HepG2 (cell line): ENCODE results near the gene MTIF2. TPM values are rescaled to one million over a fixed set of nuclear protein-coding genes. Genes with fewer than 3 reads are reported as not detected.

Source experiments
- BRD4 ChIP-seq: sonication (generic); formaldehyde crosslinking; IDR thresholded peaks from 2 replicates; pipeline ENCODE4 v1.4.0; 2020; ENCODE audit warnings: missing genetic modification reagents
- CREM ChIP-seq, 2 experiments: sonication (generic) in 1 of 2; formaldehyde crosslinking in 1 of 2; IDR thresholded peaks; 2 replicates each; pipeline versions ENCODE4 v1.4.0 to v1.6.1; 2016 to 2020; ENCODE audit warnings: antibody characterized with exemption in 1 of 2, mild to moderate bottlenecking in 1 of 2, missing genetic modification reagents in 1 of 2
- HMG20A ChIP-seq: IDR thresholded peaks from 2 replicates; pipeline ENCODE4 v1.6.1; 2016; ENCODE audit warnings: borderline replicate concordance
- REL ChIP-seq: sonication (generic); formaldehyde crosslinking; conservative IDR thresholded peaks from 2 replicates; pipeline ENCODE4 v1.8.0; 2022; ENCODE audit warnings: mild to moderate bottlenecking, missing genetic modification reagents, moderate library complexity
- SRF ChIP-seq: IDR thresholded peaks from 2 replicates; pipeline ENCODE4 v1.6.1; 2011; ENCODE audit warnings: mild to moderate bottlenecking, low read depth, low read length, moderate library complexity
- TRIM24 ChIP-seq: sonication (generic); formaldehyde crosslinking; IDR thresholded peaks from 2 replicates; pipeline ENCODE4 v1.8.0; 2022; ENCODE audit warnings: mild to moderate bottlenecking, missing genetic modification reagents
- ZFP1 ChIP-seq: IDR thresholded peaks from 2 replicates; pipeline ENCODE4 v1.6.1; 2016
- ZFP41 ChIP-seq: sonication (generic); formaldehyde crosslinking; IDR thresholded peaks from 2 replicates; pipeline ENCODE4 v1.4.0; 2020; ENCODE audit warnings: mild to moderate bottlenecking, missing genetic modification reagents, borderline replicate concordance
- ZNF205 ChIP-seq: IDR thresholded peaks from 2 replicates; pipeline ENCODE4 v1.6.1; 2018; ENCODE audit warnings: missing biosample characterization, missing genetic modification reagents
- ZNF329 ChIP-seq: sonication (generic); formaldehyde crosslinking; IDR thresholded peaks from 2 replicates; pipeline ENCODE4 v1.9.0; 2021; ENCODE audit warnings: low read depth, mild to moderate bottlenecking, missing genetic modification reagents
- ZNF331 ChIP-seq: sonication (generic); formaldehyde crosslinking; IDR thresholded peaks from 2 replicates; pipeline ENCODE4 v1.4.0; 2020; ENCODE audit warnings: missing genetic modification reagents
- ZNF780A ChIP-seq: sonication (generic); formaldehyde crosslinking; IDR thresholded peaks from 2 replicates; pipeline ENCODE4 v1.8.0; 2022; ENCODE audit warnings: mild to moderate bottlenecking, missing genetic modification reagents, moderate library complexity
- polyA plus RNA-seq, 8 experiments: library from polyadenylated mRNA; depleted of rRNA in 3 of 8; stranded (reverse) in 7 of 8; unstranded in 1 of 8; fragments of >200 nt; fragmentation: Illumina TruSeq in 4 of 8; extraction: Trizol in 4 of 8; gene quantifications; 2 replicates each; pipeline versions ENCODE4 v1.2.1 to v1.2.3, GENCODE V29; 2011 to 2016; ENCODE audit warnings: low read depth in 4 of 8, missing spikeins in 1 of 8, mixed read lengths in 1 of 8; ENCODE audit not compliant: insufficient read depth in 1 of 8
- total RNA-seq, 5 experiments: library from RNA; depleted of rRNA; stranded (reverse); fragments of >200 nt; fragmentation: Illumina TruSeq; extraction: Trizol; gene quantifications; 2 replicates each; pipeline ENCODE4 v1.2.3, GENCODE V29; 2016; ENCODE audit warnings: low read depth in 1 of 5
- TF ChIP-seq, protein P1 (sequence below): sonication (generic); formaldehyde crosslinking; IDR thresholded peaks from 2 replicates; pipeline ENCODE4 v1.4.0; 2020; ENCODE audit warnings: missing genetic modification reagents, borderline replicate concordance
- TF ChIP-seq, protein P2 (sequence below): IDR thresholded peaks from 2 replicates; pipeline ENCODE4 v1.6.1; 2016; ENCODE audit warnings: mild to moderate bottlenecking
- TF ChIP-seq, protein P3 (sequence below): sonication (generic); formaldehyde crosslinking; IDR thresholded peaks from 2 replicates; pipeline ENCODE4 v1.8.1; 2023; ENCODE audit warnings: mild to moderate bottlenecking, missing genetic modification reagents

MTIF2 gene
- total and polyA plus RNA-seq, 2 of the 13 experiments (the other 11 are each of a cell fraction or from before 2014, with no cell fraction given): 32.1 to 92.1 TPM

DNA sequence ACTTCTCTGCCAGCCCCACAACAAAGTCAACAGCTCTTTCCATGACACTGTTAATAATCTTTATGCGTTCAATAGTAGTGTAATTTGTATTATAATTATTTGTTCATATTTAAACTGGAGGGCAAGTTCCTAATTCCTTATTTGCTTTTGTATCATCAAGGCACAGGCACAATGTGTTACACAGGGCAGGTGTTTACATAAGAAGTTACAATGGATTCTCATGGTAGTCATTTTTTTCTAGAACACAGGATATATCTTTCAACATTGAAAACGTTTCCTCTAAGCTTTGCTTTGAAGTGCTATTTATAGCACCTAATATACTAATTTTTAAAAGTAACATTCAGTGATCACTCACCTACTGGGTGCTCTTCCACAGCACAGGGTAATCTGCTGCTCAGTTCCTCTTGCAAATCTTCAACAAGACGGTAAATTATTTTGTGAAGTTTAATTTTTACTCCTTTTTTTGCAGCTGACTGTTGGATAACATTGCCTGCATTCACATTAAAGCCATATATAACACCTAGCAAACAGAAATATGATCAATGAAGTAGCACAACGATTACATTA lies 29.3 kb downstream of the MTIF2 start (continued):
- TF ChIP-seq, protein P1, sequence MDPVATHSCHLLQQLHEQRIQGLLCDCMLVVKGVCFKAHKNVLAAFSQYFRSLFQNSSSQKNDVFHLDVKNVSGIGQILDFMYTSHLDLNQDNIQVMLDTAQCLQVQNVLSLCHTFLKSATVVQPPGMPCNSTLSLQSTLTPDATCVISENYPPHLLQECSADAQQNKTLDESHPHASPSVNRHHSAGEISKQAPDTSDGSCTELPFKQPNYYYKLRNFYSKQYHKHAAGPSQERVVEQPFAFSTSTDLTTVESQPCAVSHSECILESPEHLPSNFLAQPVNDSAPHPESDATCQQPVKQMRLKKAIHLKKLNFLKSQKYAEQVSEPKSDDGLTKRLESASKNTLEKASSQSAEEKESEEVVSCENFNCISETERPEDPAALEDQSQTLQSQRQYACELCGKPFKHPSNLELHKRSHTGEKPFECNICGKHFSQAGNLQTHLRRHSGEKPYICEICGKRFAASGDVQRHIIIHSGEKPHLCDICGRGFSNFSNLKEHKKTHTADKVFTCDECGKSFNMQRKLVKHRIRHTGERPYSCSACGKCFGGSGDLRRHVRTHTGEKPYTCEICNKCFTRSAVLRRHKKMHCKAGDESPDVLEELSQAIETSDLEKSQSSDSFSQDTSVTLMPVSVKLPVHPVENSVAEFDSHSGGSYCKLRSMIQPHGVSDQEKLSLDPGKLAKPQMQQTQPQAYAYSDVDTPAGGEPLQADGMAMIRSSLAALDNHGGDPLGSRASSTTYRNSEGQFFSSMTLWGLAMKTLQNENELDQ: no peak
- TF ChIP-seq ZNF205 (CRISPR knock-in tag) (no peak), BRD4 (no peak), ZFP1 (CRISPR knock-in tag) (no peak), CREM (IDR thresholded peaks at IDR 0.05) (peak; percentile 48; the same call in 1 of the 2 replicates), CREM (CRISPR knock-in tag; IDR thresholded peaks at IDR 0.05) (no peak), ZFP41 (no peak), ZNF329 (CRISPR knock-in tag) (no peak), REL (CRISPR knock-in tag) (no peak), SRF (no peak), TRIM24 (CRISPR knock-in tag) (no peak), HMG20A (CRISPR knock-in tag) (peak; percentile 72; the same call in 1 of the 2 replicates), ZNF331 (no peak), ZNF780A (CRISPR knock-in tag) (no peak)
- TF ChIP-seq, protein P2, sequence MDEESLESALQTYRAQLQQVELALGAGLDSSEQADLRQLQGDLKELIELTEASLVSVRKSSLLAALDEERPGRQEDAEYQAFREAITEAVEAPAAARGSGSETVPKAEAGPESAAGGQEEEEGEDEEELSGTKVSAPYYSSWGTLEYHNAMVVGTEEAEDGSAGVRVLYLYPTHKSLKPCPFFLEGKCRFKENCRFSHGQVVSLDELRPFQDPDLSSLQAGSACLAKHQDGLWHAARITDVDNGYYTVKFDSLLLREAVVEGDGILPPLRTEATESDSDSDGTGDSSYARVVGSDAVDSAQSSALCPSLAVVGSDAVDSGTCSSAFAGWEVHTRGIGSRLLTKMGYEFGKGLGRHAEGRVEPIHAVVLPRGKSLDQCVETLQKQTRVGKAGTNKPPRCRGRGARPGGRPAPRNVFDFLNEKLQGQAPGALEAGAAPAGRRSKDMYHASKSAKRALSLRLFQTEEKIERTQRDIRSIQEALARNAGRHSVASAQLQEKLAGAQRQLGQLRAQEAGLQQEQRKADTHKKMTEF (CRISPR knock-in tag): no peak
- TF ChIP-seq, protein P3, sequence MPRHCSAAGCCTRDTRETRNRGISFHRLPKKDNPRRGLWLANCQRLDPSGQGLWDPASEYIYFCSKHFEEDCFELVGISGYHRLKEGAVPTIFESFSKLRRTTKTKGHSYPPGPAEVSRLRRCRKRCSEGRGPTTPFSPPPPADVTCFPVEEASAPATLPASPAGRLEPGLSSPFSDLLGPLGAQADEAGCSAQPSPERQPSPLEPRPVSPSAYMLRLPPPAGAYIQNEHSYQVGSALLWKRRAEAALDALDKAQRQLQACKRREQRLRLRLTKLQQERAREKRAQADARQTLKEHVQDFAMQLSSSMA (CRISPR knock-in tag): no peak
